OCI-LY7 (cell line): Measurements from ENCODE around the gene SLC38A5.

Source experiments
- EZH2phosphoT487 ChIP-seq: fragments of 200-600 bp; sonication (generic); IDR thresholded peaks from 2 replicates; pipeline ENCODE4 v1.6.1; 2018; ENCODE audit warnings: low read depth, borderline replicate concordance, mild to moderate bottlenecking, mixed run types, antibody characterized with exemption, low read length, moderate library complexity, mixed read lengths
- TF ChIP-seq, protein P1 (sequence below): fragments of 200-600 bp; sonication (generic); conservative IDR thresholded peaks from 2 replicates; pipeline ENCODE4 v1.5.1; 2014; ENCODE audit warnings: mild to moderate bottlenecking, antibody characterized with exemption, low read length, moderate library complexity, mixed read lengths

- TF ChIP-seq, protein P1, sequence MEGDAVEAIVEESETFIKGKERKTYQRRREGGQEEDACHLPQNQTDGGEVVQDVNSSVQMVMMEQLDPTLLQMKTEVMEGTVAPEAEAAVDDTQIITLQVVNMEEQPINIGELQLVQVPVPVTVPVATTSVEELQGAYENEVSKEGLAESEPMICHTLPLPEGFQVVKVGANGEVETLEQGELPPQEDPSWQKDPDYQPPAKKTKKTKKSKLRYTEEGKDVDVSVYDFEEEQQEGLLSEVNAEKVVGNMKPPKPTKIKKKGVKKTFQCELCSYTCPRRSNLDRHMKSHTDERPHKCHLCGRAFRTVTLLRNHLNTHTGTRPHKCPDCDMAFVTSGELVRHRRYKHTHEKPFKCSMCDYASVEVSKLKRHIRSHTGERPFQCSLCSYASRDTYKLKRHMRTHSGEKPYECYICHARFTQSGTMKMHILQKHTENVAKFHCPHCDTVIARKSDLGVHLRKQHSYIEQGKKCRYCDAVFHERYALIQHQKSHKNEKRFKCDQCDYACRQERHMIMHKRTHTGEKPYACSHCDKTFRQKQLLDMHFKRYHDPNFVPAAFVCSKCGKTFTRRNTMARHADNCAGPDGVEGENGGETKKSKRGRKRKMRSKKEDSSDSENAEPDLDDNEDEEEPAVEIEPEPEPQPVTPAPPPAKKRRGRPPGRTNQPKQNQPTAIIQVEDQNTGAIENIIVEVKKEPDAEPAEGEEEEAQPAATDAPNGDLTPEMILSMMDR: no peak
- TF ChIP-seq EZH2phosphoT487: no peak
Observed at GRCh38 chrX:48512371-48512935, 42.4 kb upstream of the SLC38A5 start.
